ENCODE data around the gene COMT.

GRCh38 chr22:19980766-19981165, 39.2 kb downstream of the COMT start:
- no peak for TF ChIP-seq POLR2A (IDR thresholded peaks at IDR 0.05)
- TF ChIP-seq CTCF (IDR thresholded peaks at IDR 0.05) = no peak
